GM12878 (cell line): ENCODE results near the gene OXCT2. TPM values are rescaled to one million over a fixed set of nuclear protein-coding genes. Genes with fewer than 3 reads are reported as not detected.

ENCODE experiments used
- BMI1 ChIP-seq: fragments of 450-650 bp; IDR thresholded peaks from 2 replicates; pipeline ENCODE4 v1.6.1; 2016; ENCODE audit warnings: mild to moderate bottlenecking, moderate library complexity, borderline replicate concordance
- FOS ChIP-seq: IDR thresholded peaks from 3 replicates; pipeline ENCODE4 v1.6.1; 2011; ENCODE audit warnings: borderline replicate concordance; ENCODE audit not compliant: insufficient read length; ENCODE audit errors: extremely low read depth
- GABPA ChIP-seq: IDR thresholded peaks from 2 replicates; pipeline ENCODE4 v1.6.1; 2014; ENCODE audit warnings: antibody characterized with exemption, low read depth, mild to moderate bottlenecking, inconsistent platforms
- NR2C1 ChIP-seq: fragments of 450-650 bp; IDR thresholded peaks from 2 replicates; pipeline ENCODE4 v1.6.1; 2017; ENCODE audit warnings: antibody characterized with exemption, mild to moderate bottlenecking, moderate library complexity
- PAX5 ChIP-seq: IDR thresholded peaks from 2 replicates; pipeline ENCODE4 v1.6.1; 2011; ENCODE audit warnings: low read depth, low read length, borderline replicate concordance
- POLR2AphosphoS2 ChIP-seq: IDR thresholded peaks from 2 replicates; pipeline ENCODE4 v1.6.1; 2011; ENCODE audit warnings: low read depth, mild to moderate bottlenecking, low read length, improper control_type of control experiment, moderate library complexity
- SMAD5 ChIP-seq: IDR thresholded peaks from 2 replicates; pipeline ENCODE4 v1.6.1; 2016; ENCODE audit warnings: antibody characterized with exemption, low read depth
- ZNF217 ChIP-seq: fragments of 450-650 bp; IDR thresholded peaks from 2 replicates; pipeline ENCODE4 v1.6.1; 2017; ENCODE audit warnings: antibody characterized with exemption, mild to moderate bottlenecking
- ZNF622 ChIP-seq: fragments of 450-650 bp; IDR thresholded peaks from 2 replicates; pipeline ENCODE4 v1.6.1; 2017; ENCODE audit warnings: mild to moderate bottlenecking, inconsistent platforms
- polyA plus RNA-seq, 11 experiments: library from polyadenylated mRNA; depleted of rRNA in 4 of 11; unstranded in 6 of 11; stranded (reverse) in 5 of 11; fragments of >200 nt; fragmentation: Nextera tagmentation in 4 of 11; fragmentation: Illumina TruSeq in 1 of 11; extraction: Ambion mirVana in 4 of 11; extraction: Trizol in 1 of 11; gene quantifications; 1 replicate in 1 of 11; 2 replicates in 10 of 11; pipeline versions ENCODE4 v1.2.1 to v1.2.3, GENCODE V29; 2011 to 2016; ENCODE audit warnings: inconsistent platforms in 2 of 11, missing spikeins in 2 of 11, low read depth in 1 of 11
- total RNA-seq, 4 experiments: library from RNA; depleted of rRNA in 3 of 4; stranded (reverse); fragments of >200 nt in 3 of 4; fragmentation: Illumina TruSeq in 1 of 4; extraction: Trizol in 1 of 4; gene quantifications; 2 replicates each; pipeline versions ENCODE4 v1.2.1 to v1.2.3, GENCODE V29; 2013 to 2021
- TF ChIP-seq, protein P1 (sequence below): fragments of 450-650 bp; IDR thresholded peaks from 2 replicates; pipeline ENCODE4 v1.6.1; 2016; ENCODE audit warnings: mild to moderate bottlenecking
- TF ChIP-seq, protein P2 (sequence below): IDR thresholded peaks from 2 replicates; pipeline ENCODE4 v1.6.1; 2011; ENCODE audit warnings: borderline replicate concordance, low read depth, mild to moderate bottlenecking, moderate library complexity, mixed read lengths, low read length; ENCODE audit not compliant: insufficient read depth; ENCODE audit errors: extremely low read length
- TF ChIP-seq, protein P3 (sequence below): fragments of 450-650 bp; formaldehyde crosslinking; IDR thresholded peaks from 2 replicates; pipeline ENCODE4 v1.5.0; 2022; ENCODE audit warnings: mild to moderate bottlenecking, missing genetic modification characterization
- TF ChIP-seq, protein P4 (sequence below): fragments of 450-650 bp; IDR thresholded peaks from 2 replicates; pipeline ENCODE4 v1.6.1; 2016; ENCODE audit warnings: mild to moderate bottlenecking, moderate library complexity, borderline replicate concordance
- TF ChIP-seq, protein P5 (sequence below): fragments of 450-650 bp; IDR thresholded peaks from 2 replicates; pipeline ENCODE4 v1.6.1; 2017; ENCODE audit warnings: mild to moderate bottlenecking, moderate library complexity

OXCT2 gene
- total and polyA plus RNA-seq, 10 of the 15 experiments (the other 5 are each of a cell fraction or from before 2014, with no cell fraction given) = 0.06 to 1.9 (median 0.59) TPM

DNA sequence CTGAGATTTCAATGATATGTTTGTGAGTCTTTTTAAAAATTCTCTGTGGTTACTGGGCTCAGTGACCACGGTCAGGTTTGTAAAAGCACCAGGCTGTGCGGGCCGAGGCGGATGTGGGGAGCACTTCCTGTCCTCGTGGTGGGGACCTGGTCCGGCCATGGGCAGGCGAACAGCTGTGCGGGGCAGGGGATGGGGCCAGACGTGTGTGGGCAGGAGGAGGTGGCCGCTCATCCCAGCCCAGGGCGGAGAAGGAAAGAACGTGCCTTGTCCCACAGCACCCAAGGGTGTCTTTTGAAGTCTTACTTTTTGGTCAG is 5.2 kb upstream of the OXCT2 start (continued):
- TF ChIP-seq FOS = no peak
- TF ChIP-seq, protein P1, sequence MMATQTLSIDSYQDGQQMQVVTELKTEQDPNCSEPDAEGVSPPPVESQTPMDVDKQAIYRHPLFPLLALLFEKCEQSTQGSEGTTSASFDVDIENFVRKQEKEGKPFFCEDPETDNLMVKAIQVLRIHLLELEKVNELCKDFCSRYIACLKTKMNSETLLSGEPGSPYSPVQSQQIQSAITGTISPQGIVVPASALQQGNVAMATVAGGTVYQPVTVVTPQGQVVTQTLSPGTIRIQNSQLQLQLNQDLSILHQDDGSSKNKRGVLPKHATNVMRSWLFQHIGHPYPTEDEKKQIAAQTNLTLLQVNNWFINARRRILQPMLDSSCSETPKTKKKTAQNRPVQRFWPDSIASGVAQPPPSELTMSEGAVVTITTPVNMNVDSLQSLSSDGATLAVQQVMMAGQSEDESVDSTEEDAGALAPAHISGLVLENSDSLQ = no peak
- no peak for TF ChIP-seq PAX5
- TF ChIP-seq, protein P2, sequence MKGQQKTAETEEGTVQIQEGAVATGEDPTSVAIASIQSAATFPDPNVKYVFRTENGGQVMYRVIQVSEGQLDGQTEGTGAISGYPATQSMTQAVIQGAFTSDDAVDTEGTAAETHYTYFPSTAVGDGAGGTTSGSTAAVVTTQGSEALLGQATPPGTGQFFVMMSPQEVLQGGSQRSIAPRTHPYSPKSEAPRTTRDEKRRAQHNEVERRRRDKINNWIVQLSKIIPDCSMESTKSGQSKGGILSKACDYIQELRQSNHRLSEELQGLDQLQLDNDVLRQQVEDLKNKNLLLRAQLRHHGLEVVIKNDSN = no peak
- no peak for TF ChIP-seq POLR2AphosphoS2
- TF ChIP-seq BMI1 = no peak
- TF ChIP-seq, protein P3, sequence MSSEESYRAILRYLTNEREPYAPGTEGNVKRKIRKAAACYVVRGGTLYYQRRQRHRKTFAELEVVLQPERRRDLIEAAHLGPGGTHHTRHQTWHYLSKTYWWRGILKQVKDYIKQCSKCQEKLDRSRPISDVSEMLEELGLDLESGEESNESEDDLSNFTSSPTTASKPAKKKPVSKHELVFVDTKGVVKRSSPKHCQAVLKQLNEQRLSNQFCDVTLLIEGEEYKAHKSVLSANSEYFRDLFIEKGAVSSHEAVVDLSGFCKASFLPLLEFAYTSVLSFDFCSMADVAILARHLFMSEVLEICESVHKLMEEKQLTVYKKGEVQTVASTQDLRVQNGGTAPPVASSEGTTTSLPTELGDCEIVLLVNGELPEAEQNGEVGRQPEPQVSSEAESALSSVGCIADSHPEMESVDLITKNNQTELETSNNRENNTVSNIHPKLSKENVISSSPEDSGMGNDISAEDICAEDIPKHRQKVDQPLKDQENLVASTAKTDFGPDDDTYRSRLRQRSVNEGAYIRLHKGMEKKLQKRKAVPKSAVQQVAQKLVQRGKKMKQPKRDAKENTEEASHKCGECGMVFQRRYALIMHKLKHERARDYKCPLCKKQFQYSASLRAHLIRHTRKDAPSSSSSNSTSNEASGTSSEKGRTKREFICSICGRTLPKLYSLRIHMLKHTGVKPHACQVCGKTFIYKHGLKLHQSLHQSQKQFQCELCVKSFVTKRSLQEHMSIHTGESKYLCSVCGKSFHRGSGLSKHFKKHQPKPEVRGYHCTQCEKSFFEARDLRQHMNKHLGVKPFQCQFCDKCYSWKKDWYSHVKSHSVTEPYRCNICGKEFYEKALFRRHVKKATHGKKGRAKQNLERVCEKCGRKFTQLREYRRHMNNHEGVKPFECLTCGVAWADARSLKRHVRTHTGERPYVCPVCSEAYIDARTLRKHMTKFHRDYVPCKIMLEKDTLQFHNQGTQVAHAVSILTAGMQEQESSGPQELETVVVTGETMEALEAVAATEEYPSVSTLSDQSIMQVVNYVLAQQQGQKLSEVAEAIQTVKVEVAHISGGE (CRISPR knock-in tag) = no peak
- peak; percentile 67 for TF ChIP-seq GABPA
- TF ChIP-seq, protein P4, sequence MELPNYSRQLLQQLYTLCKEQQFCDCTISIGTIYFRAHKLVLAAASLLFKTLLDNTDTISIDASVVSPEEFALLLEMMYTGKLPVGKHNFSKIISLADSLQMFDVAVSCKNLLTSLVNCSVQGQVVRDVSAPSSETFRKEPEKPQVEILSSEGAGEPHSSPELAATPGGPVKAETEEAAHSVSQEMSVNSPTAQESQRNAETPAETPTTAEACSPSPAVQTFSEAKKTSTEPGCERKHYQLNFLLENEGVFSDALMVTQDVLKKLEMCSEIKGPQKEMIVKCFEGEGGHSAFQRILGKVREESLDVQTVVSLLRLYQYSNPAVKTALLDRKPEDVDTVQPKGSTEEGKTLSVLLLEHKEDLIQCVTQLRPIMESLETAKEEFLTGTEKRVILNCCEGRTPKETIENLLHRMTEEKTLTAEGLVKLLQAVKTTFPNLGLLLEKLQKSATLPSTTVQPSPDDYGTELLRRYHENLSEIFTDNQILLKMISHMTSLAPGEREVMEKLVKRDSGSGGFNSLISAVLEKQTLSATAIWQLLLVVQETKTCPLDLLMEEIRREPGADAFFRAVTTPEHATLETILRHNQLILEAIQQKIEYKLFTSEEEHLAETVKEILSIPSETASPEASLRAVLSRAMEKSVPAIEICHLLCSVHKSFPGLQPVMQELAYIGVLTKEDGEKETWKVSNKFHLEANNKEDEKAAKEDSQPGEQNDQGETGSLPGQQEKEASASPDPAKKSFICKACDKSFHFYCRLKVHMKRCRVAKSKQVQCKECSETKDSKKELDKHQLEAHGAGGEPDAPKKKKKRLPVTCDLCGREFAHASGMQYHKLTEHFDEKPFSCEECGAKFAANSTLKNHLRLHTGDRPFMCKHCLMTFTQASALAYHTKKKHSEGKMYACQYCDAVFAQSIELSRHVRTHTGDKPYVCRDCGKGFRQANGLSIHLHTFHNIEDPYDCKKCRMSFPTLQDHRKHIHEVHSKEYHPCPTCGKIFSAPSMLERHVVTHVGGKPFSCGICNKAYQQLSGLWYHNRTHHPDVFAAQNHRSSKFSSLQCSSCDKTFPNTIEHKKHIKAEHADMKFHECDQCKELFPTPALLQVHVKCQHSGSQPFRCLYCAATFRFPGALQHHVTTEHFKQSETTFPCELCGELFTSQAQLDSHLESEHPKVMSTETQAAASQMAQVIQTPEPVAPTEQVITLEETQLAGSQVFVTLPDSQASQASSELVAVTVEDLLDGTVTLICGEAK = peak; percentile 73
- no peak for TF ChIP-seq SMAD5
- TF ChIP-seq, protein P5, sequence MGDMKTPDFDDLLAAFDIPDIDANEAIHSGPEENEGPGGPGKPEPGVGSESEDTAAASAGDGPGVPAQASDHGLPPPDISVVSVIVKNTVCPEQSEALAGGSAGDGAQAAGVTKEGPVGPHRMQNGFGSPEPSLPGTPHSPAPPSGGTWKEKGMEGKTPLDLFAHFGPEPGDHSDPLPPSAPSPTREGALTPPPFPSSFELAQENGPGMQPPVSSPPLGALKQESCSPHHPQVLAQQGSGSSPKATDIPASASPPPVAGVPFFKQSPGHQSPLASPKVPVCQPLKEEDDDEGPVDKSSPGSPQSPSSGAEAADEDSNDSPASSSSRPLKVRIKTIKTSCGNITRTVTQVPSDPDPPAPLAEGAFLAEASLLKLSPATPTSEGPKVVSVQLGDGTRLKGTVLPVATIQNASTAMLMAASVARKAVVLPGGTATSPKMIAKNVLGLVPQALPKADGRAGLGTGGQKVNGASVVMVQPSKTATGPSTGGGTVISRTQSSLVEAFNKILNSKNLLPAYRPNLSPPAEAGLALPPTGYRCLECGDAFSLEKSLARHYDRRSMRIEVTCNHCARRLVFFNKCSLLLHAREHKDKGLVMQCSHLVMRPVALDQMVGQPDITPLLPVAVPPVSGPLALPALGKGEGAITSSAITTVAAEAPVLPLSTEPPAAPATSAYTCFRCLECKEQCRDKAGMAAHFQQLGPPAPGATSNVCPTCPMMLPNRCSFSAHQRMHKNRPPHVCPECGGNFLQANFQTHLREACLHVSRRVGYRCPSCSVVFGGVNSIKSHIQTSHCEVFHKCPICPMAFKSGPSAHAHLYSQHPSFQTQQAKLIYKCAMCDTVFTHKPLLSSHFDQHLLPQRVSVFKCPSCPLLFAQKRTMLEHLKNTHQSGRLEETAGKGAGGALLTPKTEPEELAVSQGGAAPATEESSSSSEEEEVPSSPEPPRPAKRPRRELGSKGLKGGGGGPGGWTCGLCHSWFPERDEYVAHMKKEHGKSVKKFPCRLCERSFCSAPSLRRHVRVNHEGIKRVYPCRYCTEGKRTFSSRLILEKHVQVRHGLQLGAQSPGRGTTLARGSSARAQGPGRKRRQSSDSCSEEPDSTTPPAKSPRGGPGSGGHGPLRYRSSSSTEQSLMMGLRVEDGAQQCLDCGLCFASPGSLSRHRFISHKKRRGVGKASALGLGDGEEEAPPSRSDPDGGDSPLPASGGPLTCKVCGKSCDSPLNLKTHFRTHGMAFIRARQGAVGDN = 0 out of 2 replicates have a peak, but pooled peaks have one; percentile 43
- TF ChIP-seq ZNF217 = no peak
- no peak for TF ChIP-seq ZNF622
- no peak for TF ChIP-seq NR2C1
